Measurements from ENCODE around the gene AP4S1.
"Not testable (repeated sequence)": the region's sequence is repeated elsewhere in the genome, so short reads cannot be mapped to it uniquely, and the experiment has no call there.

AP4S1 gene

GRCh38 chr14:31045501-31046080 lies 20.1 kb downstream of the AP4S1 start:
- no peak for DNase-seq

DNA sequence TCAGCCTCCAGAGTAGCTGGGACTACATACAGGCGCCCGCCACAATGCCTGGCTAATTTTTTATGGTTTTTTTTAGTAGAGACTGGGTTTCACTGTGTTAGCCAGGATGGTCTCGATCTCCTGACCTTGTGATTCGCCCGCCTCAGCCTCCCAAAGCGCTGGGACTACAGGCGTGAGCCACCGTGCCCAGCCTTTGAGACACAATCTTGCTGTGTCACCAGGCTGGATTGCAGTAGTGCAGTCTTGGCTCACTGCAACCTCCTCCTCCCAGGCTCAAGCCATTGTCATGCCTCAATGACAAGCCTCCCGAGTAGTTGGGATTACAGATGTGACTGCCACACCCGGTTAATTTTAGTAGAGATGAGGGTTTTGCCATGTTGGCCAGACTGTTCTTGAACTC lies 22.1 kb downstream of the AP4S1 start:
- no peak for DNase-seq

- DNase-seq: no peak
Observed at GRCh38 chr14:31051023-31051422, 25.6 kb downstream of the AP4S1 start.

GRCh38 chr14:31051511-31051910 lies 26.1 kb downstream of the AP4S1 start:
- DNase-seq: no peak

DNA sequence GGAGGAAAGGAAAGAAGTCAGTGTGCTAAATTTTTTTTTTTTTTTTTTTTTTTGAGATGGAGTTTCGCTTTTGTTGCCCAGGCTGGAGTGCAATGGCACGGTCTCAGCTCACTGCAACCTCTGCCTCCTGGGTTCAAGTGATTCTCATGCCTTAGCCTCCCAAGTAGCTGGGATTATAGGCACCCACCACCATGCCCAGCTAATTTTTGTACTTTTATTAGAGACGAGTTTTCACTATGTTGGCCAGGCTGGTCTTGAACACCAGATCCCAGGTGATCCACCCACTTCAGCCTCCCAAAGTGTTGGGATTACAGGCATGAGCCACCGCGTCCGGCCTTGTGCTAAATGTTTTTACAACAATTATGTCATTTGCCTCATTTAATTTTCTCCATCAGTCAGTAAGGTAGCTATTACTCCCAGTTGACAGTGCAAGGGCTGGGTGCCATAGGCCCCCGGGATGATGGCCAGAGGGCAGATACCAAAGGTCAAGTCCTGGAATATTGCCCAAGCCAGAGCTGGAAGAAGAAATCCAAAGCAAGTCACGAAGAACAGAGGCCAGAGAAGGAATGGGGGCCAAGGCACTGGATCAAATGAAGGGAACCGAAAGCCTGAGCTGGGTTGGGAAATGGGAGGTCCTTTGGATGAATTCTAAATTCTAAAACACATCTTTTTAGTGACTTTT lies 27.6 kb downstream of the AP4S1 start:
- not testable (repeated sequence) for DNase-seq

DNA sequence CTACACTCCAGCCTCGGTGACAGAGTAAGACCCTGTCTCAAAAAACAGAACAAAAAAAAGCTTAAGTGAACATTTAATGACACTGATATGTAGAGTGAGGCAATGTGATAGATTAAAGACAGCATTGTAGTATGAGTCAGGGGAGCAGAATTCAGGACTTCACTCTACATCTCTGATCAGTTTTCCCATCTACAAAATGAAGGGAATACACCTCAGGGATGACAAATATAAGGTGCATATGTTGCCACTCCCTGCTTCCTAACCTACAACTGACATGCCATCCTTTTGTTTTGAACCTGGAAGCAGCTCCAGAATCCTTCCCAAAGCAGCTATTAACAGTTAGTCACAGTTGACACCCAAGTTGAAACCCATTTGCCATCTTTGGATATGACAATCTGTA lies 31.6 kb downstream of the AP4S1 start:
- DNase-seq: no peak

DNA sequence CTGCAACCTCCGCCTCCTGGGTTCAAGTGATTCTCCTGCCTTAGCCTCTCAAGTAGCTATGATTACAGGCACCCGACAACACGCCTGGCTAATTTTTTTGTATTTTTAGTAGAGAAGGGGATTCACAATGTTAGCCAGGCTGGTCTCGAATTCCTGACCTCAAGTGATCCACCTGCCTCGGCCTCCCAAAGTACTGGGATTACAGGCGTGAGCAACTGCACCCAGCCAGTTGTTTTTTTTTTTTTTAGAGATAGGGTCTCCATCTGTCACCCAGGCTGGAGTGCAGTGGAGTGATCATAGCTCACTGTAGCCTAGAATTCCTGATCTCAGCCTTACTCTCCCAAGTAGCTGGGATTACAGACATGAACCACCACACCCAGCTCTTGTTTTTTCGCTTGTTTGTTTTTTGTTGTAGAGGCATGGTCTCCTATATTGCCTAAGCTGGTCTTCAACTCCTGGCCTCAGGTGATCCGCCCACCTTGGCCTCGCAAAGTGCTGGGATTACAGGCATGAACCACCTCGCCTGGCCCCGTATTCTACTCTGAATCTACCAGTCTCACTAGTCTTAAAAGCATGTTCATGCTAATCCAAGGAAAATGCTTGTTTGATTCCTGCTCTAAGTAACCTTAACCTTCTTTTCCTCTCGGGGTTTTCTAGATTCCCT lies 32.4 kb downstream of the AP4S1 start:
- DNase-seq: no peak

GRCh38 chr14:31059152-31059924 lies 33.9 kb downstream of the AP4S1 start:
- DNase-seq: no peak

GRCh38 chr14:31060253-31060875 lies 34.9 kb downstream of the AP4S1 start:
- DNase-seq: no peak

- not testable (repeated sequence) for DNase-seq
Observed at GRCh38 chr14:31062908-31063307, 37.5 kb downstream of the AP4S1 start.

DNA sequence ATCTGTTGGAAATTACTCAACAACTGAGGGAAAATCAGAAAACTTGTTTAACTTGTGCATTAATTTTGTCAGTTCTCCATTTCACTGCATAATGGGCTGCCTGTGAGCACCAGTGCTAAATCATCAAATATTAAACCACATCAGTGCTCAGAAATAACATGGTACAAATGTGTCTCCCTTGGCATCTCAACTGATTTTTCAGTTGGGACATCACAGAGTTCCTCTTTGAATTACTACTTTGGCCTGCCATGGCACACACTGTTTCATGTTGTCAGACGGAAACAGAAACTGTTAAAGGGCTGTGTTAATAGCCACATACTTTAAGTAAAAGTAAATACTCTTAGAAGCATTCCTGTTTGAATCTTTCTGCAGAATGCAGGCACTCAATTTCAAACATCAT lies 42.8 kb downstream of the AP4S1 start:
- no peak for DNase-seq

- no peak for DNase-seq
Observed at GRCh38 chr14:31069343-31069742, 43.9 kb downstream of the AP4S1 start.

DNA sequence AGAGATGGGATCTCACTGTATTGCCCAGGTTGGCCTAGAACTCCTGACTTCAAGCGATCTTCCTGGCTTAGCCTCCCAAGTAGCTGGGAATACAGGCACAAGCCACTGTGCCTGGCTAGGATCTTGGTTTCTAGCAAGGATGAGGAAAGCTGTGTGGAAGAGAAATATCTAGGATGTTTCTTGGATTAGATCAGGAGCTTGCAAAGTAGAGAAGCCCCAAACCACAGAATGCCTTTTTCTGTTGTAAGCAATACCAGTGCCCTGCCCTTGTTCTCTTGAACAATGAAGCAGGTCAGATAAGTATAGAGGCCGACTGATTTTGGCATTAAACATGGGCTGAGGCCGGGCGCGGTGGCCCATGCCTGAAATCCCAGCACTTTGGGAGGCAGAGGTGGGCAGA lies 45.0 kb downstream of the AP4S1 start:
- DNase-seq: no peak

- DNase-seq: no peak
Observed at GRCh38 chr14:31071151-31071550, 45.7 kb downstream of the AP4S1 start.

DNA sequence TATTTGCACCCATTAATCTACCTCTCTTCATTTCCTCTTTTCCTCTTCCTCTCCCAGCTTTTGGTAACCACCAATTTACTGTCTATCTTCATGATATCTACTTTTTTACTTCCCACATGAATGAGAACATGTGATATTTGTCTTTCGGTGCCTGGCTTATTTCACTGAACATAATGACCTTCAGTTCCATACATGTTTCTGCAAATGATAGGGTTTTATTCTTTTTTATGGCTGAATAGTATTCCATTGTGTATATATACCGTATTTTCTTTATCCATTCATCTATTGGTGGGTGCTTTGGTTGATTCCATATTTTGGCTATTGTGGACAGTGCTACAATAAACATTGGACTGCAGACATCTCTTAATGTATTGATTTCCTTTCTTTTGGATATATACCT lies 49.7 kb downstream of the AP4S1 start:
- DNase-seq: no peak

DNA sequence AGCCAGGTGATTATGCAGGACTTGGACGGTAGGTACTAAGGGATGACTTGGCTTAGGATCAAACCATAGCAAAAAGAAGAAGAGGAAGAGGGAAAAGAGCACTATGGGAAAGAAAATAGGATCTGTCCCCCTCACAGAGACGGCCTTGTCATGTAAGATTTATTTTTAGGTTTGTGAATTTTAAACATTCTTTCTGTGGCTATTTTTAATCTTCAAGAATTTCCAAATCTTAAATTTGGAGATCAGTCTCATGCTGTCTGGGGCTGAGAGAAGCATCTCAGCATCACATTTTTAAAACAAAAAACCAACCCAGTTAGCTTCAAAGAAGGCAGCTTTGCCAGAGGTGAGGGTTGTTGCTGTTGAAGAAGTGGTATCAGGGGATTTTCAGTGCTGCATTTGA lies 53.3 kb downstream of the AP4S1 start:
- no peak for DNase-seq

- DNase-seq: no peak
Observed at GRCh38 chr14:31080056-31080455, 54.6 kb downstream of the AP4S1 start.

GRCh38 chr14:31080484-31080883 lies 55.0 kb downstream of the AP4S1 start:
- no peak for DNase-seq

GRCh38 chr14:31083781-31084180 lies 58.3 kb downstream of the AP4S1 start:
- DNase-seq: no peak

DNA sequence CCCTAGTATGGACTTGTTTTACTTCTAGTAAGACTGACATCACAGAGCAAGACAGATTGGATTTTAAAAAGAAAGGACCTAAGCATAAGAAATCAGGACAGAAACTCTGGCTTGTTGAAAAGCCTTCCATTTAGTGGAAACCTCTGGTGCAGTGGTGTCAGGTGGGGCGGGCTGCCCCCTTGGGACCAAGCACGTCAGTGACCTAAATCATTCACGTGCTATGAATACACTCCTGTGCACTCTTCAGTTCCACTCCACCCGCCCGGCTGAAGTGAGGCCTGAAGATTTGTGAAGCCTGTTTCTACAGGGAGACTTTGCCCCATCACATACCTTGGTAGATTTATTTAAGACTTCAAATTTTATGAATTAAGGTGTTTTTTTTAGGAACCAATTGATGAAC lies 58.9 kb downstream of the AP4S1 start:
- DNase-seq: no peak

DNA sequence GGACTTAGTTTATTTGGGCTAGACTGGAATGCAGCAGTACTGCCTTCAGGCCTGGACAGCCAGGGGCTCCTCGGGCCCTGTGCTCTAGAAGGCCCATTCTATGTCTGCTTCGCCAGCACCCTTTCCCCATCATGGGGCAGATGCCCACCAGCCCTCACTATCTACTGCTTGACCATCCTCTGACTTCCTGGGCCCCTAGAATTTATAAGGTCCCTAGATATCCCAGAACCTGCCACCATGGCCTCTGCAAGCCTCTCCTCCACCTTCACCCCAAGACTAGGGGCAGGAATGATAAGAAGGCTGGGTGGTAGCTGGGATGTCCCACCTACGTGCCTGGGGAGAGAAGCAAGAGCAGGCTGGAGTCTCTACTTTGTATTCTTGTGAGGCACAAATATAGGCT lies 59.6 kb downstream of the AP4S1 start:
- DNase-seq: no peak

DNA sequence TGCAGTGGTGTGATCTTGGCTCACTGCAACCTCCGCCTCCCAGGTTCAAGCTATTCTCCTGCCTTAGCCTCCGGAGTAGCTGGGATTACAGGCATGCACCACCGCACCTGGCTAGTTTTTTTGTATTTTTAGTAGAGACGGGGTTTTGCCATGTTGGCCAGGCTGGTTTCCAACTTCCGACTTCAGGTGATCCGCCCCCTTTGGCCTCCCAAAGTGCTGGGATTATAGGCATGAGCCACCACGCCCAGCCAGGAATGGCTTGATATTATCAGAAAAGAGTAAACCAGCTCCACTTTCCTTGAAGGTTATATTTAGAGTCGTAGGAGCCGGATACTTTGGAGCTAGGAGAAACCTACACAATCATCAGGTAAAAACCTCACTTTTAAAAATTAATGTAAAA lies 61.0 kb downstream of the AP4S1 start:
- not testable (repeated sequence) for DNase-seq

All from cortex of kidney (tissue), 1 donor.